Activated T-cell treated with anti-CD3 and anti-CD28 coated beads, Interleukin-2, amount 50 U/mL, for 1 hour (primary cell): ENCODE data around the gene PLCL1.

Experiments
- DNase-seq: peaks from one replicate; pipeline ENCODE4 v3.0.0-alpha.2; 2020

The PLCL1 gene

GRCh38 chr2:197890168-197890567 lies 85.8 kb downstream of the PLCL1 start:
- DNase-seq, result no peak

- no peak for DNase-seq
Observed at GRCh38 chr2:197891897-197892442, 87.6 kb downstream of the PLCL1 start.

- no peak for DNase-seq
Observed at GRCh38 chr2:197893403-197894177, 89.2 kb downstream of the PLCL1 start.

- DNase-seq, result no peak
Observed at GRCh38 chr2:197894751-197895274, 90.4 kb downstream of the PLCL1 start.

- no peak for DNase-seq
Observed at GRCh38 chr2:197897960-197898678, 93.7 kb downstream of the PLCL1 start.

- no peak for DNase-seq
Observed at GRCh38 chr2:197904446-197904845, 100.1 kb downstream of the PLCL1 start.

GRCh38 chr2:197908156-197908555 lies 103.8 kb downstream of the PLCL1 start:
- no peak for DNase-seq

- no peak for DNase-seq
Observed at GRCh38 chr2:197908990-197909776, 104.8 kb downstream of the PLCL1 start.

GRCh38 chr2:197911667-197912066 lies 107.3 kb downstream of the PLCL1 start:
- no peak for DNase-seq

GRCh38 chr2:197913084-197913483 lies 108.7 kb downstream of the PLCL1 start:
- no peak for DNase-seq

GRCh38 chr2:197914778-197915177 lies 110.4 kb downstream of the PLCL1 start:
- no peak for DNase-seq

- no peak for DNase-seq
Observed at GRCh38 chr2:197915548-197916265, 111.3 kb downstream of the PLCL1 start.

- DNase-seq, result no peak
Observed at GRCh38 chr2:197919487-197919886, 115.1 kb downstream of the PLCL1 start.

GRCh38 chr2:197920088-197920487 lies 115.7 kb downstream of the PLCL1 start:
- DNase-seq, result no peak

GRCh38 chr2:197920592-197921201 lies 116.3 kb downstream of the PLCL1 start:
- no peak for DNase-seq

GRCh38 chr2:197924483-197924882 lies 120.1 kb downstream of the PLCL1 start:
- no peak for DNase-seq

GRCh38 chr2:197925204-197925603 lies 120.8 kb downstream of the PLCL1 start:
- no peak for DNase-seq

GRCh38 chr2:197925976-197926375 lies 121.6 kb downstream of the PLCL1 start:
- no peak for DNase-seq

- no peak for DNase-seq
Observed at GRCh38 chr2:197926673-197927072, 122.3 kb downstream of the PLCL1 start.

- DNase-seq, result no peak
Observed at GRCh38 chr2:197927994-197928393, 123.6 kb downstream of the PLCL1 start.

GRCh38 chr2:197929008-197929885 lies 124.9 kb downstream of the PLCL1 start:
- DNase-seq, result no peak
